DMS53 treated with DMSO at 0.1 percent for 48 hours (cell line): Measurements from ENCODE around the gene CIC.

Experiments used
- DNase-seq: peaks from one replicate; lab custom pipeline; 2025; ENCODE audit not compliant: unreplicated experiment; lab: John Stamatoyannopoulos, UW

Gene CIC

DNA sequence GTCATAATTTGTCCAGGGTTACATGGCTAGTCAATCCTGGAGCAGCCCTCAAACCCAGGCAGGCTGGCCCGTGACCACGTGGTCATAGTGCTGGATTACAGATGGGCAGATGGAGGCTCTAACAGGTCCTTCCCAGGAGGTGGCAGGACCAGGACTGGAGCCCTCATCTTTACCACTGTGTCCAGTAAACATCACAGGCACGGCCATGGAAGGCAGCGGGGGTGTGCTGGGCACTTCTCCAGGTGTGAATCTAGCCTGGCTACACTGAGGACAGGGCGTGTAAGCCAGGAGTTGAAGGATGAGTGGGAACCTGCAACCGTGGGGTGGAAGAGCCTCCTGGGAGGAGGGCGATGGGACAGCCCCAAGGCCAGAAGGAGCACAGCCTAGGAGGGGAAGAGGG lies 6.1 kb downstream of the CIC start:
- DNase-seq = no peak

- no peak for DNase-seq
Measured at GRCh38 chr19:42275517-42275916, 6.5 kb downstream of the CIC start.

DNA sequence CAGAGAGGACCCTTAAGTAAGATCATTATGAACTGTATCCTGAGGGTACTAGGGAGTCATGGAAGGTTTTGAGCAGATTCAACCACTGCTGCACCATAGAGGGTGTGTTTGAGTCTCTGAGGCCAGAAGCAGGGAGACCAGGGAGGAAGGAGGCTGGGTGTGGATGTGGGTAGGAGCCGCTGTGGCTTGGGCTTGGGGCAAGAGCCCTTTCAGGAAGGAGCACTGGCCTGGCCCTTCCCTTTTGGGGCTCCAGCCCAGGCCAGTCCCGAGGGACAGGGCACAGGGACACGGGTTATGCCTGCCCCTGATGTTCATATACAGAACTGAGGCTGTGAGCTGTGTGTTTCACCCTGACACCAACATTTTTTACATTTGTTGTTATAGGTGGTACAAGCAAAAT lies 7.2 kb downstream of the CIC start:
- DNase-seq = no peak

GRCh38 chr19:42276821-42277220 lies 7.8 kb downstream of the CIC start:
- DNase-seq = no peak

GRCh38 chr19:42277821-42278451 lies 8.9 kb downstream of the CIC start:
- DNase-seq = no peak

DNA sequence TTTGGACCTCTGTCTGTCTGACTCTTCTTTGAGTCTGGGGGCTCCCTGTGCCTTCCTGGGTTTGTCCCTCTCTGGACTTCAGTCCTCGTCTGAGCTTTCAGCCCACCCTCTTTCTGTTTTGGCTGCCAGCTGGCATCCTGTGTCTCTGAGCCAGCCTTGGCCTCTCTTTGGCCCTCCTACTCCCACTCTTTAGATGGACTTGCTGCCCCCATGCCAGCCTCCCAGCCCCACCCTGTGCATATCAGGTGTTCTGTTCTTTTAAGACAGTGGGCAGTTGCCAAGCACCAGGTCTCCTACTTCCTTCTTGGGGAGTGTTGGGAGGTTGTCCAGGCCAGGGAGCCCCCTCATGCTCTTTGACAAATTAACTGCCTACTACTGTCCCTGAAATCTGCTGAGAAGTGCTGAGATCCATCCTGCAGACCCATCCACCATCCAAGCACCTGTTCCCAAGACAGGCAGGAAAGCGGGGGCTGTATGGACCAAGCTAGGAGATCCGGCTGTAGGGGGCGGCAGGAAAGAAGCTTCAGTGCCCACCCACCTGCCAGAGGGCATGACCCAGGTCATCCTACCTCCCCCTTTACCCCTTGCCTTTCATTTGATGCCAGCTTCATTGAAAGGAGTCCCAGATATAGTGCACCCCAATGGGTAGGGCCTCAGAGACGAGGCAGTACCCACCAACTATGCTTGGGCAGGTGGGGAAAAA lies 9.6 kb downstream of the CIC start:
- no peak for DNase-seq

GRCh38 chr19:42279155-42279901 lies 10.3 kb downstream of the CIC start:
- peak; percentile 38 for DNase-seq

DNA sequence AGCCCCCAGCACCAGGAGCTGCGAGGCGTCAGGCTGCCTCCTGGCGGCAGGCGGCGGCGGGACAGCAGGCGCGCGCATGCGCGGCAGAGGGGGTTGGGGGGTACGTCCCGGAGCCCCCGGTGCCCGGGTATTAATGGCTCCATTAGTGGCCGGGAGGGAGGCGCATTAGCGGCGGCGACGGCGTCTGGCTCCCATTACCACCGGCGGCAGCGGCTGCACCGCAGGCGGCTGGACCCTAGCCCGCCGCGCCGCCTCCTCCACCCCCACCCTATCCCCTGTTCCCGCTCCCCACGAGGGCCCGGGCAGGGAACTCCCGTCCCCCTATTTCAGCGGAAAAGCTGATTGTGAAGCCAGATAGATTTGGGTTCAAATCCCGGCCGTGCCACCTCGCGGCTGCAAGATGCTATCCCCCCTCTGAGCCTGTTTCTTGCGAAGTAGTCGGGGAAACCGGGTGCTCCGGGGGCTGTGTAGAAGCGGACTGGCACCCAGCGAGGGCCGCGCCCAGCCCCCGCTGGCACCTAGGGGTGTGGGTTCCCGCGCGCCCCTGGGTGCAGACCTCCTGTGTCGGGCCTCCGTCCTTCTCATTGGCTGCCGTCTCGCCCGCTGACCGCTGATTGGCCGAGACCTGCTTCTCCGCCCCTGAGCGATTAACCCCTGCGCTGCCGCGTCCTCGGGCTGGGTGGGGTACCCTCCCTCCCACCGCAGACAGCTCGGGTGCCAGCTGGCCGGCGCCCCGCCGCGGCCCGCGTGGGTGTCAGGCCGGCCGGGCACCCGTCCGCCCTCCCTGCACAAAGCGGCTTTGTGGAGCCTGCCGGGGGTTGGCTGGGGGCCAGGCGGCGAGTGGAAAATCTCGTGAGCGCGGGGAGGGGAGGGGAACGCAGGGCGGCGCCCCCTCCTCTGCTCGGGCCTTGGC lies 11.1 kb downstream of the CIC start:
- DNase-seq = peak; percentile 49

DNA sequence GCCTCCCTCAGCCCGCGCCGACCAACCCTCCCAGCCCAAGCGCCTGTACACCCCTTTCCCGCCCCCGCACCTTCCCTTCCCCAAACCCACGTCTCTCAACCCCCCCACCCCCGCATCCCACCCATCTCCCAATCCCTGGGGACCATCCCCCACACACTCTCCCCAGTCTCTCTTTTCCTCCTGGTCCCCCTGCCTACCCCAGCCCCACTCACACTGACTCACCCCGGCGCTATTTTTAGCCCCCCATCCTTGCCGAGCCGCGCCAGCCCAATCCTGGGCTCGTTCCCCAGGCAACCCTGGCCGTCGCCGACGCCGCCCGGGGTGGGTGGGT lies 11.7 kb downstream of the CIC start:
- DNase-seq = no peak

DNA sequence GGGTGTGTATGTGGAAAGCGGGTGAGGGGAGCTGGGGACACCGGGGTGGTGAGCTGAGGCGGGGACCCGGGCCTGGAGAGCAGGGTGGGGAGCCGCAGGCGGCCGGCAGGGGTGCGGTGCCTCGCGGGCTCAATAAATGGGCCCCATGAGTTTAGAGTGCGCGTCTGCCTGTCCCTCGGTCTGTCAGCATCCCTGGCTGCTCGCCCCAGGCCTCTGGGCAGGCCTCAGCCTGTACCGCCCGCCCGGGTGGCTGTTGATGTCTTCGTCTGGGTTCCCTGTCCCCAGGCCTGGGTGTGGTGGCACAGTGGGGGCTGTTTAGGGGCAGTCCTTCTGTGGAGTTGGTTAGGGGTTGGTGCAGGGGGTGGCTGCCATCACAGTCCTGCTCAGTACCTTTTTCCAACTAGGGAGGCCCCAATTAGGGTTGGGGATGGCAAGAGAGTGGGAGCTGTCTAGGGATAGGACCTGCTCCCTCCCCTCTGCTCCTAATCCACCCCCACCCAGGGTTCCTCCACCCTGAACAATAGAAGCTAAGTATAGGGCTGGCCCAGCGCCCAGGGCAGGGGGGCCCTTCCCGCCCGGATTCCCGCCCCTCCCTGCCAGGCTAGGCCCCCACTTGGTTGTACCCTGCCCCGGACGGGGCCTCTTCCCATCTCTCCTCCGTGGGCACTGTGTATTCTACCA lies 12.2 kb downstream of the CIC start:
- no peak for DNase-seq

- DNase-seq = no peak
Measured at GRCh38 chr19:42281827-42282762, 13.0 kb downstream of the CIC start.

DNA sequence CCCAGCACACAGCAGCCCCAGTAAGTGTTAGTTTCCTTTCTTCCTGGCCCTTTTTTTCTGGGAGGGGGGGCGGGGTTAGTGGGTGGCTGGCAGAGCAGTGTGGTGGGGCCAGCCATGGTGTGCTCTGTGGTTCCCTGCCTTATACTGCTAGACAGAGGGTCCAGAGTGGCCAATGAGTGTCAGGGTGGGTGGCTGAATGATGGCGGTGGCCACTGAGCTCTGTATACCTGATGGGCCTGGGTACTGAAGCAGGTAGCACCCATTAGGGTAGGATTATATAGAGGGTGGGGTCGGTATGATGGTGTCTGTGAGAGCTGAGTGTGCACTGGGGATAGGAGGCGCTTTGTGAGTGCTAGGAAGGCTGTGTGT lies 13.8 kb downstream of the CIC start:
- DNase-seq = no peak

DNA sequence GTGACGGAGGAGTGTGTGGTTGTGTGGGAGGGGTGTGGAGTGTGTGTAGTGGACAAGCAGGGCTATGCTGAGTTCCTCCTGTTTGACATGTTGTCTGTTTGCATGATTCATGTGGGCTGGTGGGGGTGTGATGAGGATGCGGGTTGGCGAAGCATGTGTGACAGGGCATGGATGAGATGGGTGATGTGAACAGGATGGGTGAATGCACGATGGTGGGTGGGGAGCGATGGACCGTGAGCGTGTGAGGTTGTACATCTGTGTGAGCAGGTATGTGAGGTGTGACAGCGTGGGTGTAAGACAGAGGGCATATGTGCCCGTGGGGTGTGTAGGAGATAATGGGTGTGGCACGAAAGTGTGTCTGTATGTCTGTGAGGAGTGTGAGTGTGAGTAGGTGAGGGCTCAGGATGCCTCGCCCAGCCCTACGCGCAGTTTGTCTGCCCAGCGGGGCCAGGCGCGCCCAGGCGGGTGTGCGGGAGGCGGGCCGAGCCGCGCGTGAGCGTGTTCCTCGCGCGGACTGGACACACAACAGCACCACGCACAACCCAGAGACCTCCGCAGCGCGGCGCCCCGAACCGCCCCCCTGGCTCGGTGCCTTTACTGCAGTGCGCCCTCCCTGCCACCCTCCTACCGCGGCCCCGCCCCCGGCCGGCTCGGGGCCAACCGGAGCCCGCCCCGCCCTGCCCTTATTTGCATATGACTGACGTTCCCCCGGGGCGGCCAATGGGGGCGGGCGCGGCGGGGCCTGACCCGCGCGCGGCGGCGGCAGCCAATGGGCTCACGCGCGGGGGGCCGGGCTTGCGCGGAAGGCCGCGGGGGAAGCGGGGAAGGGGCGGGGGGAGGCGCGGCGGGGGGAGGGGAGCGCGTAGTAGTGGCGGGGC lies 14.4 kb downstream of the CIC start:
- peak; percentile 83 for DNase-seq

DNA sequence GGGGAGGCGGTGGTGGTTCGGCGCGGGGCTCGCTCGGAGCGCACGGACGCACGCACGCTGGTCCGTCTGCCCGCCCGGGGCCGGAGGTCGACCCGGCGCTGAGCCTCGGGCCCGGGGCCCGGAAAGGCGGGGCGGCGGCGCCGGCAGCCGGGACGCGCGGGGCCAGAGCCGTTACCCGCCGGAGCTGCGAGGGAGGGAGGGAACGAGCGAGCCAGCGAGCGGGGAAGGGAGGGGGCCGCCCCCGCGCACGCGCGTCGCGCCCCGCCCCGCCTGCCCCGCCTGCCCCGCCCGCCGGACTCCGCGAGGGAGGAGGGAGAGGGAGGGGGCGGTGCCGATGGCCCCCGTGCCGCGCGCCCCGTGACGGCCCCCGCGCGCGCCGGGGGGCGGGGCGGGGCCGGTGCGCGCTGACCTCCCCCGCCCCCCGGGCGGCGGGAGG lies 15.0 kb downstream of the CIC start:
- peak; percentile 49 for DNase-seq

- no peak for DNase-seq
Measured at GRCh38 chr19:42284591-42285341, 15.7 kb downstream of the CIC start.

- DNase-seq = no peak
Measured at GRCh38 chr19:42285541-42285941, 16.5 kb downstream of the CIC start.

- DNase-seq = no peak
Measured at GRCh38 chr19:42285988-42286348, 16.9 kb downstream of the CIC start.

DNA sequence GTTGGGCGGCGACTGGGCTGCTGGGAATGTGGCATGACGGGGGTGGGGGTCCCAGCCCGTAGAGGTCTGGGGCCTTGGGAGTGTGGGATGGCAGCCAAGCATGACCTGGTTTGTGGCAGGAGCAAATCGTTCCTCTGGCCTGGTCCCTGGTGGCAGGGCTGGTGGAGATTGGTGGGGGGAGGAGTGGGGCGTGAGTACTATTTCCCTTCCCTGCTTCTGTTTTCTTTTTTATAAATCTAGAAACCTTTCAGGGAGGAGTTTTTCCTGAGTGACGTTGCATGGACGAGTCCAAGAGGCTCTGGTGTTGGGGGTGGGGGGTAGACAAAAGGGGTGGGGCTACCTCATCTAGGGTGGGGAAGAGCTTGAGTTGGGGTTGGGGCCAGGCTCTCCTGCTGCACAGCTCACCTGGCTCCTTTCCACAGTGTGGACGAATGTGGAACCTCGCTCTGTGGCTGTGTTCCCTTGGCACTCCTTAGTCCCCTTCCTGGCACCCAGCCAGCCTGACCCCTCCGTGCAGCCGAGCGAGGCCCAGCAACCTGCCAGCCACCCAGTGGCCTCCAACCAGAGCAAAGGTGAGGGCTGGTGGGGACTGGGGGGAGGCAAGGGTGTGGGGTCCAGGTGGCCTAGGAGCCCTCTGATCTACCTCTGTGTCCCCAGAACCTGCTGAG lies 17.4 kb downstream of the CIC start:
- no peak for DNase-seq
